Fibroblast of skin of left biceps (primary cell): ENCODE data around the gene SH2D6.
"Not testable (repeated sequence)": the region's sequence is repeated elsewhere in the genome, so short reads cannot be mapped to it uniquely, and the experiment has no call there.

Source experiments
- DNase-seq, 2 experiments: peaks; one replicate each; pipeline ENCODE4 v3.0.0-alpha.2; 2013; ENCODE audit warnings: low read depth in 2 of 2

SH2D6 gene

GRCh38 chr2:85470850-85471800, 52.6 kb downstream of the SH2D6 start:
- DNase-seq: no peak

GRCh38 chr2:85472261-85472660, 53.7 kb downstream of the SH2D6 start:
- DNase-seq: no peak

GRCh38 chr2:85475799-85476490, 57.4 kb downstream of the SH2D6 start:
- DNase-seq: no peak

GRCh38 chr2:85476624-85477023, 58.1 kb downstream of the SH2D6 start:
- no peak for DNase-seq

GRCh38 chr2:85477884-85478283, 59.4 kb downstream of the SH2D6 start:
- DNase-seq: no peak

GRCh38 chr2:85481818-85482777, 63.6 kb downstream of the SH2D6 start:
- no peak for DNase-seq

- DNase-seq: not testable (repeated sequence)
Measured at GRCh38 chr2:85484615-85485014, 66.1 kb downstream of the SH2D6 start.

GRCh38 chr2:85485815-85486214, 67.3 kb downstream of the SH2D6 start:
- DNase-seq: no peak
